ENCODE data around the gene MAN1A1. TPM values are rescaled to one million over a fixed set of nuclear protein-coding genes. Genes with fewer than 3 reads are reported as not detected.

Gene MAN1A1
- total and polyA plus RNA-seq, 2 of the 4 experiments (the other 2 are of a cell fraction): 5.9 to 6.4 TPM

DNA sequence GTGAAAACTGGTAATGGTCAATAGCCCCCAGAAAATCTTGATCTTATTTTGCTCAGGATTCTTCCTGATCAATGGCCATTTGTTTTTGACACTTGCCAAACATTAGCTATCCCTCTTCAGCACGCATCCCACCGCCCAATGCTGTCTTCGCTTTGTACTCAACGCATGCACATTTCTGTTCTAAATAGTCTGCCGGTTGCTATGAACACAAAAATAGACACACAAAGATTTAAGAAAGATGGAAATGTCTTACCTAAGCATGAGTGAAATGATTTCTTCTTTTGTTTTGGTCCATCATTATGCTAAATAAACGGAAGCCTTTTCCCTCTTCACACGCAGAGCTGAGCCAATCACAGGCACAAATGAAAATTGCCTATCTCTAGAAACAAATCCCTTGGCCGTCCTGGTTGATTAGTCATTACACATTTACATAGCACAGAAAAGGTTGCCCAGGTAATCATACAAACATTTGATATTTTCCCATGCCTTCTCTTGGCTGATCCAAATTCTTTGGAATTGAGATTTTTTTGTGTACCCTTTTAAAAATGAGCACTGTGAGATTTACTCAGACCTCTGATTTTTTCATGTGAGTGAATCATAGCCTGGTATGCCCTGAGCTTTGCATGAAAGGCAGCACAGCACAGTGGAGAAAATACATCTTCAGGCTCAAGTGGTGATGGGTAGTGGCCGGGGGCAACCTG lies 200.6 kb downstream of the MAN1A1 start:
- Histone ChIP-seq H3K14ac (replicated peaks; ENCODE audit: low read depth, low read length) (no peak overlapping the region), H2AK5ac (ENCODE audit: low read depth, low read length) (no peak overlapping the region), H4K91ac (ENCODE audit: insufficient read depth, low read depth, low read length) (no peak overlapping the region), H3K9me3 (ENCODE audit: control insufficient read depth, insufficient read depth, low read length) (no peaks in the 10 kb centered on the region), H2BK20ac (ENCODE audit: low read depth, low read length) (no peak overlapping the region; the same call in 1 of the 2 replicates), H3K23ac (ENCODE audit: low read depth, low read length) (no peak overlapping the region), H3K4me3 (ENCODE audit: insufficient read depth, low read depth, low read length) (no peak overlapping the region), H3K56ac (ENCODE audit: extremely low read depth, insufficient read depth, low read length) (no peak overlapping the region), H2AK9ac (replicated peaks; ENCODE audit: low read depth, low read length, poor library complexity) (no peak overlapping the region), H2AFZ (replicated peaks; ENCODE audit: low read length, poor library complexity) (no peak overlapping the region), H4K8ac (ENCODE audit: low read depth in 2 of 2, low read length in 2 of 2) (no peak overlapping the region), H3K4ac (ENCODE audit: low read depth, low read length) (no peak overlapping the region), H2BK5ac (ENCODE audit: low read depth, low read length, poor library complexity, severe bottlenecking) (no peak overlapping the region), H3K36me3 (ENCODE audit: control insufficient read depth, insufficient read depth, low read length) (no peaks in the 10 kb centered on the region), H3K9ac (ENCODE audit: low read depth, low read length) (no peak overlapping the region), H3K27ac (ENCODE audit: insufficient read depth, low read length) (no peak overlapping the region), H3K27me3 (ENCODE audit: control insufficient read depth, insufficient read depth, low read length) (no peaks in the 10 kb centered on the region; the same call in 1 of the 2 replicates), H4K5ac (ENCODE audit: low read depth, low read length) (no peak overlapping the region), H3K18ac (ENCODE audit: low read depth, low read length) (no peak overlapping the region), H2BK120ac (ENCODE audit: low read depth, low read length) (no peak overlapping the region), H3K4me2 (ENCODE audit: low read depth, low read length) (no peak overlapping the region), H3K9me1 (ENCODE audit: insufficient read depth, low read length) (peaks cover 8% of the 10 kb centered on the region), H3K79me1 (ENCODE audit: low read depth in 1 of 2, low read length in 2 of 2) (no peaks in the 10 kb centered on the region), H2BK15ac (ENCODE audit: low read depth, low read length) (no peak overlapping the region), H4K20me1 (ENCODE audit: insufficient read depth, low read length) (no peaks in the 10 kb centered on the region), H3K4me1 (ENCODE audit: control insufficient read depth, insufficient read depth, low read length) (peaks cover 16% of the 10 kb centered on the region)
- no peak for TF ChIP-seq RCOR1 (IDR thresholded peaks at IDR 0.05; ENCODE audit: insufficient replicate concordance, low read length)
- TF ChIP-seq CEBPB (IDR thresholded peaks at IDR 0.05; ENCODE audit: low read depth, low read length): no peak
- TF ChIP-seq, protein P1, sequence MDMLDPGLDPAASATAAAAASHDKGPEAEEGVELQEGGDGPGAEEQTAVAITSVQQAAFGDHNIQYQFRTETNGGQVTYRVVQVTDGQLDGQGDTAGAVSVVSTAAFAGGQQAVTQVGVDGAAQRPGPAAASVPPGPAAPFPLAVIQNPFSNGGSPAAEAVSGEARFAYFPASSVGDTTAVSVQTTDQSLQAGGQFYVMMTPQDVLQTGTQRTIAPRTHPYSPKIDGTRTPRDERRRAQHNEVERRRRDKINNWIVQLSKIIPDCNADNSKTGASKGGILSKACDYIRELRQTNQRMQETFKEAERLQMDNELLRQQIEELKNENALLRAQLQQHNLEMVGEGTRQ (IDR thresholded peaks at IDR 0.05; ENCODE audit: low read depth, low read length): no peak
- TF ChIP-seq MXI1 (IDR thresholded peaks at IDR 0.05; ENCODE audit: borderline replicate concordance, low read depth, low read length): no peak
- no peak for TF ChIP-seq BHLHE40 (IDR thresholded peaks at IDR 0.05; ENCODE audit: low read depth, low read length)
- no peak for TF ChIP-seq RAD21 (IDR thresholded peaks at IDR 0.05; ENCODE audit: low read length)
- TF ChIP-seq RFX5 (IDR thresholded peaks at IDR 0.05; ENCODE audit: low read depth, low read length): no peak
- TF ChIP-seq MAFK (IDR thresholded peaks at IDR 0.05; ENCODE audit: low read depth, low read length): no peak
- TF ChIP-seq FOS (IDR thresholded peaks at IDR 0.05; ENCODE audit: low read depth, low read length): no peak
- TF ChIP-seq POLR2A (IDR thresholded peaks at IDR 0.05; ENCODE audit: low read depth, low read length): no peak
- TF ChIP-seq ELK1 (IDR thresholded peaks at IDR 0.05; ENCODE audit: borderline replicate concordance, low read depth, low read length): no peak
- ChIA-PET CTCF (interaction anchor here (0.7 to 1.8 kb wide), 8 partner anchors 10 to 396 kb away, joined by 3 to 6 read pairs (median 4); no protein-coding TSS in a partner anchor), POLR2A (ENCODE audit: unreplicated experiment) (no interaction called here)
- no CpG with 5 or more reads among the region's 9 CpGs for WGBS, 2 experiments (ENCODE audit: extremely low coverage in 2 of 2, insufficient read length in 1 of 2)
- ATAC-seq (ENCODE audit: low read depth) (peak; percentile 16; the same call in 1 of the 2 replicates), DNase-seq (peak; percentile 51)
- intact Hi-C loops (cut with micrococcal nuclease): loop anchor here (1.0 to 10.0 kb wide), 6 partner anchors 200 to 1906 kb away; partner anchors contain the start of gene MAN1A1
- in situ Hi-C loops (cut with MboI; ENCODE audit: low sequenced_read_pairs): no loop called here
- BruUV-seq (replicated peaks): no TSS peak
- dilution Hi-C loops (cut with HindIII; ENCODE audit: low sequenced_read_pairs, unreplicated experiment): no loop called here
